ENCODE data around the gene NADSYN1.
"Not testable (repeated sequence)": the region's sequence is repeated elsewhere in the genome, so short reads cannot be mapped to it uniquely, and the experiment has no call there.

The NADSYN1 gene

GRCh38 chr11:71526796-71527575 is 74.0 kb downstream of the NADSYN1 start, which contains the start of gene KRTAP5-7:
TSS of gene KRTAP5-7 (plus strand) at chr11:71527267. CDS start at chr11:71527301, 34 bp downstream.
- not testable (repeated sequence) for DNase-seq (ENCODE audit: low read depth in 2 of 2)

- DNase-seq (ENCODE audit: low read depth in 2 of 2), result no peak
These were observed 74.7 kb downstream of the NADSYN1 start for GRCh38 chr11:71527576-71528210.

GRCh38 chr11:71530602-71531001 is 77.6 kb downstream of the NADSYN1 start:
- no peak for DNase-seq (ENCODE audit: low read depth in 2 of 2)

- DNase-seq (ENCODE audit: low read depth in 2 of 2), result no peak
These were observed 79.1 kb downstream of the NADSYN1 start for GRCh38 chr11:71532036-71532610.

GRCh38 chr11:71534711-71535608 is 82.0 kb downstream of the NADSYN1 start:
- DNase-seq (ENCODE audit: low read depth in 2 of 2), result not testable (repeated sequence)

- no peak for DNase-seq (ENCODE audit: low read depth in 2 of 2)
These were observed 82.8 kb downstream of the NADSYN1 start for GRCh38 chr11:71535825-71536224.

- DNase-seq (ENCODE audit: low read depth in 2 of 2), result no peak
These were observed 84.5 kb downstream of the NADSYN1 start for GRCh38 chr11:71537537-71537936.

GRCh38 chr11:71537977-71538665 is 85.1 kb downstream of the NADSYN1 start, which contains the start of gene KRTAP5-8:
TSS of gene KRTAP5-8 (plus strand) at chr11:71538025. CDS start at chr11:71538056, 31 bp downstream.
- not testable (repeated sequence) for DNase-seq (ENCODE audit: low read depth in 2 of 2)

GRCh38 chr11:71538666-71538990 is 85.6 kb downstream of the NADSYN1 start:
- DNase-seq (ENCODE audit: low read depth in 2 of 2), result no peak

GRCh38 chr11:71539017-71539416 is 86.0 kb downstream of the NADSYN1 start:
- DNase-seq (ENCODE audit: low read depth in 2 of 2), result no peak

GRCh38 chr11:71539971-71540370 is 87.0 kb downstream of the NADSYN1 start:
- DNase-seq (ENCODE audit: low read depth in 2 of 2), result not testable (repeated sequence)

- not testable (repeated sequence) for DNase-seq (ENCODE audit: low read depth in 2 of 2)
These were observed 87.7 kb downstream of the NADSYN1 start for GRCh38 chr11:71540521-71541304.

GRCh38 chr11:71542382-71542781 is 89.4 kb downstream of the NADSYN1 start:
- DNase-seq (ENCODE audit: low read depth in 2 of 2), result no peak

- no peak for DNase-seq (ENCODE audit: low read depth in 2 of 2)
These were observed 90.1 kb downstream of the NADSYN1 start for GRCh38 chr11:71542879-71543777.

- no peak for DNase-seq (ENCODE audit: low read depth in 2 of 2)
These were observed 90.9 kb downstream of the NADSYN1 start for GRCh38 chr11:71543866-71544265.

GRCh38 chr11:71544525-71545214 is 91.7 kb downstream of the NADSYN1 start:
- no peak for DNase-seq (ENCODE audit: low read depth in 2 of 2)

- DNase-seq (ENCODE audit: low read depth in 2 of 2), result no peak
These were observed 92.5 kb downstream of the NADSYN1 start for GRCh38 chr11:71545405-71545966.

GRCh38 chr11:71548120-71548519 is 95.1 kb downstream of the NADSYN1 start, which contains the start of gene KRTAP5-9:
TSS of gene KRTAP5-9 (plus strand) at chr11:71548420. CDS start at chr11:71548658, 238 bp downstream.
- no peak for DNase-seq (ENCODE audit: low read depth in 2 of 2)
